C4-2B (cell line): ENCODE results near the gene FRMPD3.

Experiments
- ZFX ChIP-seq: fragments of 450-650 bp; IDR thresholded peaks from 2 replicates; pipeline ENCODE4 v1.6.1; 2017
- TF ChIP-seq, protein P1 (sequence below): fragments of 450-650 bp; conservative IDR thresholded peaks from 2 replicates; pipeline ENCODE4 v1.5.1; 2017; ENCODE audit warnings: mild to moderate bottlenecking

DNA sequence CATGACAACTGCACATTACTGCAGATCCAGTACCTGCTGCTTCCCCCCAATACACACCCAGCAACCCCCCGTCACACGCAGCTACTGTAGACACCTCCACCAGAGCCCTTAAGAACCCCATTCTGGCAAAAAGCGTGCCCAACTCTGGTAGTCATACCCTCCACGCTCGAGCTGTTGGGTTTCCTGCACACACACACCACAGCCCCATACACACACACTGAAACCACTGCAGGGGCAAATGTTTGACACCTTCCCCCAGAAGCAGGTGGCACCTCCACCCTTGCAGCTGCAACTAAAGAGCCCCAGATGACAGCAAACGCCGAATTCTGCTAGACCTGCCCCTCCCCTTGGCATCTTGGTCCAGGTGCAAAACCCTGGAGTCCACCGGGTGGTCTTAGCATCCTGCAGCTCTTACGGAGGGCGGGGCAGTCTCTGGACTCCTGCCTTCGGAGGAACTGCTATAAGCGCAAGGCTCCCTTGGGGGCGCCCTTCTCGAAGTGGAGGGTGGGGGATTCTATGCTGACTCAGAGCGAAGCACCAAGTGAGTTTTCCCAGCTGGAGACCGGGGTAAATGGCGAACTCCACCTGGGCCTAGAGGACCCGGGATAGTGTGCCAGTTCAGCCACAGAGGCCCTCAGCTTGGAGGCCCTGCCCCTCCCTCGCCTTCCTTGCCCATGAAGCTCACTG is 1.5 kb downstream of the FRMPD3 start:
- TF ChIP-seq, protein P1, sequence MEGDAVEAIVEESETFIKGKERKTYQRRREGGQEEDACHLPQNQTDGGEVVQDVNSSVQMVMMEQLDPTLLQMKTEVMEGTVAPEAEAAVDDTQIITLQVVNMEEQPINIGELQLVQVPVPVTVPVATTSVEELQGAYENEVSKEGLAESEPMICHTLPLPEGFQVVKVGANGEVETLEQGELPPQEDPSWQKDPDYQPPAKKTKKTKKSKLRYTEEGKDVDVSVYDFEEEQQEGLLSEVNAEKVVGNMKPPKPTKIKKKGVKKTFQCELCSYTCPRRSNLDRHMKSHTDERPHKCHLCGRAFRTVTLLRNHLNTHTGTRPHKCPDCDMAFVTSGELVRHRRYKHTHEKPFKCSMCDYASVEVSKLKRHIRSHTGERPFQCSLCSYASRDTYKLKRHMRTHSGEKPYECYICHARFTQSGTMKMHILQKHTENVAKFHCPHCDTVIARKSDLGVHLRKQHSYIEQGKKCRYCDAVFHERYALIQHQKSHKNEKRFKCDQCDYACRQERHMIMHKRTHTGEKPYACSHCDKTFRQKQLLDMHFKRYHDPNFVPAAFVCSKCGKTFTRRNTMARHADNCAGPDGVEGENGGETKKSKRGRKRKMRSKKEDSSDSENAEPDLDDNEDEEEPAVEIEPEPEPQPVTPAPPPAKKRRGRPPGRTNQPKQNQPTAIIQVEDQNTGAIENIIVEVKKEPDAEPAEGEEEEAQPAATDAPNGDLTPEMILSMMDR = no peak
- no peak for TF ChIP-seq ZFX
